Measurements from ENCODE around the gene TPP2.

Gene TPP2

GRCh38 chr13:102680133-102680717, 83.4 kb downstream of the TPP2 start:
- Histone ChIP-seq H3K27me3 (ENCODE audit: control insufficient read depth, low read length) (no peaks in the 10 kb centered on the region), H3K4me2 (ENCODE audit: low read length) (no peak overlapping the region), H3K27ac (ENCODE audit: low read depth, low read length) (no peak overlapping the region), H3K79me2 (ENCODE audit: control insufficient read depth, low read length) (no peaks in the 10 kb centered on the region), H3K9me3 (ENCODE audit: control insufficient read depth, insufficient read depth, low read length) (no peaks in the 10 kb centered on the region), H3K4me3 (ENCODE audit: low read length) (no peak overlapping the region), H3K36me3 (ENCODE audit: control insufficient read depth, low read length) (peaks cover 42% of the 10 kb centered on the region), H3F3A (ENCODE audit: control insufficient read depth, insufficient read depth) (peaks cover 8% of the 10 kb centered on the region; the same call in 1 of the 2 replicates), H3K9me2 (replicated peaks; ENCODE audit: control insufficient read depth, low read length) (no peaks in the 10 kb centered on the region), H3K4me1 (ENCODE audit: control insufficient read depth, low read length) (peaks cover 14% of the 10 kb centered on the region), H4K20me1 (ENCODE audit: control insufficient read depth, insufficient read depth, low read depth, low read length) (no peaks in the 10 kb centered on the region)
- no peak for TF ChIP-seq EZH2phosphoT487 (IDR thresholded peaks at IDR 0.05; ENCODE audit: borderline replicate concordance, low read length)

GRCh38 chr13:102680842-102681740, 84.3 kb downstream of the TPP2 start:
- peaks cover 14% of the 10 kb centered on the region for H3K4me1 ChIP-seq (ENCODE audit: control insufficient read depth, low read length)
- no peaks in the 10 kb centered on the region for H4K20me1 ChIP-seq (ENCODE audit: control insufficient read depth, insufficient read depth, low read depth, low read length)
- H3K9me2 ChIP-seq (replicated peaks; ENCODE audit: control insufficient read depth, low read length) = no peaks in the 10 kb centered on the region
- no peak overlapping the region for H3K4me3 ChIP-seq (ENCODE audit: low read length)
- H3K79me2 ChIP-seq (ENCODE audit: control insufficient read depth, low read length) = no peaks in the 10 kb centered on the region
- peaks cover 36% of the 10 kb centered on the region for H3K36me3 ChIP-seq (ENCODE audit: control insufficient read depth, low read length)
- no peak overlapping the region for H3K27ac ChIP-seq (ENCODE audit: low read depth, low read length)
- H3K9me3 ChIP-seq (ENCODE audit: control insufficient read depth, insufficient read depth, low read length) = no peaks in the 10 kb centered on the region
- no peak overlapping the region for H3K4me2 ChIP-seq (ENCODE audit: low read length)
- no peak for TF ChIP-seq CTCF (IDR thresholded peaks at IDR 0.05; ENCODE audit: low read depth, low read length, poor library complexity, severe bottlenecking)
- TF ChIP-seq EZH2phosphoT487 (IDR thresholded peaks at IDR 0.05; ENCODE audit: borderline replicate concordance, low read length) = no peak
- H3K27me3 ChIP-seq (ENCODE audit: control insufficient read depth, low read length) = no peaks in the 10 kb centered on the region
- H3F3A ChIP-seq (ENCODE audit: control insufficient read depth, insufficient read depth) = peaks cover 8% of the 10 kb centered on the region; the same call in 1 of the 2 replicates

GRCh38 chr13:102682211-102682610, 85.4 kb downstream of the TPP2 start:
- Histone ChIP-seq H3K4me1 (ENCODE audit: control insufficient read depth, low read length) (peaks cover 14% of the 10 kb centered on the region), H3K79me2 (ENCODE audit: control insufficient read depth, low read length) (no peaks in the 10 kb centered on the region), H3K36me3 (ENCODE audit: control insufficient read depth, low read length) (peaks cover 25% of the 10 kb centered on the region), H3F3A (ENCODE audit: control insufficient read depth, insufficient read depth) (peaks cover 8% of the 10 kb centered on the region; the same call in 1 of the 2 replicates), H3K9me2 (replicated peaks; ENCODE audit: control insufficient read depth, low read length) (no peaks in the 10 kb centered on the region), H4K20me1 (ENCODE audit: control insufficient read depth, insufficient read depth, low read depth, low read length) (no peaks in the 10 kb centered on the region), H3K4me3 (ENCODE audit: low read length) (no peak overlapping the region), H3K9me3 (ENCODE audit: control insufficient read depth, insufficient read depth, low read length) (no peaks in the 10 kb centered on the region), H3K27ac (ENCODE audit: low read depth, low read length) (no peak overlapping the region), H3K27me3 (ENCODE audit: control insufficient read depth, low read length) (no peaks in the 10 kb centered on the region), H3K4me2 (ENCODE audit: low read length) (no peak overlapping the region)
- TF ChIP-seq EZH2phosphoT487 (IDR thresholded peaks at IDR 0.05; ENCODE audit: borderline replicate concordance, low read length) = no peak
- no peak for TF ChIP-seq CTCF (IDR thresholded peaks at IDR 0.05; ENCODE audit: low read depth, low read length, poor library complexity, severe bottlenecking)

- no peak overlapping the region for H3K4me2 ChIP-seq (ENCODE audit: low read length)
- H4K20me1 ChIP-seq (ENCODE audit: control insufficient read depth, insufficient read depth, low read depth, low read length) = no peaks in the 10 kb centered on the region
- no peaks in the 10 kb centered on the region for H3K9me3 ChIP-seq (ENCODE audit: control insufficient read depth, insufficient read depth, low read length)
- H3K9me2 ChIP-seq (replicated peaks; ENCODE audit: control insufficient read depth, low read length) = no peaks in the 10 kb centered on the region
- no peaks in the 10 kb centered on the region for H3K27me3 ChIP-seq (ENCODE audit: control insufficient read depth, low read length)
- no peak overlapping the region for H3K4me3 ChIP-seq (ENCODE audit: low read length)
- H3K27ac ChIP-seq (ENCODE audit: low read depth, low read length) = no peak overlapping the region
- H3K79me2 ChIP-seq (ENCODE audit: control insufficient read depth, low read length) = no peaks in the 10 kb centered on the region
- H3K4me1 ChIP-seq (ENCODE audit: control insufficient read depth, low read length) = peaks cover 14% of the 10 kb centered on the region
- H3K36me3 ChIP-seq (ENCODE audit: control insufficient read depth, low read length) = peaks cover 20% of the 10 kb centered on the region
- H3F3A ChIP-seq (ENCODE audit: control insufficient read depth, insufficient read depth) = peaks cover 8% of the 10 kb centered on the region; the same call in 1 of the 2 replicates
- no peak for TF ChIP-seq CTCF (IDR thresholded peaks at IDR 0.05; ENCODE audit: low read depth, low read length, poor library complexity, severe bottlenecking)
- no peak for TF ChIP-seq EZH2phosphoT487 (IDR thresholded peaks at IDR 0.05; ENCODE audit: borderline replicate concordance, low read length)
Measured at GRCh38 chr13:102682727-102683126, 85.9 kb downstream of the TPP2 start.

Data from DOHH2 (cell line).